H1 (cell line): ENCODE results near the gene POLR1C. TPM values are rescaled to one million over a fixed set of nuclear protein-coding genes. Genes with fewer than 3 reads are reported as not detected.

Experiments used
- CTCF ChIA-PET: fragments of 300-600 bp; sonication (Branson Sonifier 250); formaldehyde crosslinking; loops from one replicate; lab custom pipeline; 2021; ENCODE audit not compliant: partially characterized antibody; lab: Charles Lee
- POLR2A ChIA-PET: fragments of 300-600 bp; sonication (Branson Sonifier 250); formaldehyde crosslinking; loops from one replicate; lab custom pipeline; 2021; ENCODE audit warnings: inconsistent platforms; ENCODE audit not compliant: partially characterized antibody; lab: Charles Lee
- DNase-seq, 2 experiments: peaks; one replicate each; pipeline versions ENCODE4 v3.0.0 to v3.0.0-alpha.2; 2010 to 2022; ENCODE audit warnings: low spot score in 2 of 2, low read depth in 1 of 2, mixed read lengths in 1 of 2
- FAIRE-seq: peaks from 2 replicates; lab custom pipeline; 2011; peaks lifted over from hg19 to GRCh38; lab: Jason Lieb, UNC
- H2AFZ ChIP-seq: 2 replicates; pipeline ENCODE4 v1.8.1; 2012; ENCODE audit warnings: low read length, inconsistent platforms
- H2AK5ac ChIP-seq: 2 replicates; pipeline ENCODE4 v1.6.1; 2013; ENCODE audit warnings: low read depth, low read length
- H2BK120ac ChIP-seq: replicated peaks from 2 replicates; pipeline ENCODE3; 2013; ENCODE audit warnings: low read depth, low read length, inconsistent platforms
- H2BK12ac ChIP-seq: 2 replicates; pipeline ENCODE4 v1.6.1; 2013; ENCODE audit warnings: low read depth, low read length
- H2BK15ac ChIP-seq: 2 replicates; pipeline ENCODE4 v1.6.1; 2013; ENCODE audit warnings: low read length
- H2BK20ac ChIP-seq: 2 replicates; pipeline ENCODE4 v1.6.1; 2013; ENCODE audit warnings: low read length
- H2BK5ac ChIP-seq: 2 replicates; pipeline ENCODE4 v1.6.1; 2013; ENCODE audit warnings: low read depth, low read length
- H3K14ac ChIP-seq: 2 replicates; pipeline ENCODE4 v1.6.1; 2013; ENCODE audit warnings: inconsistent platforms; ENCODE audit not compliant: insufficient read length
- H3K18ac ChIP-seq: 2 replicates; pipeline ENCODE4 v1.6.1; 2013; ENCODE audit warnings: low read length; ENCODE audit errors: extremely low read depth
- H3K23ac ChIP-seq: 2 replicates; pipeline ENCODE4 v1.6.1; 2013; ENCODE audit warnings: inconsistent platforms; ENCODE audit not compliant: insufficient read length
- H3K23me2 ChIP-seq: 2 replicates; pipeline ENCODE4 v1.6.1; 2013; ENCODE audit warnings: low read depth, low read length
- H3K27ac ChIP-seq: 2 replicates; pipeline ENCODE4 v1.6.1; 2011; ENCODE audit warnings: low read depth, low read length, inconsistent platforms
- H3K27me3 ChIP-seq, 4 experiments: replicated peaks in 1 of 4; 1 replicate in 1 of 4; 2 replicates in 3 of 4; pipeline versions ENCODE4 v1.6.1 to v1.8.1; 2011 to 2013; ENCODE audit warnings: low read length in 3 of 4, mild to moderate bottlenecking in 3 of 4, inconsistent platforms in 2 of 4, mixed read lengths in 2 of 4, moderate library complexity in 1 of 4; ENCODE audit not compliant: control insufficient read depth in 3 of 4, insufficient read depth in 3 of 4; ENCODE audit errors: extremely low read depth in 1 of 4
- H3K36me3 ChIP-seq, 4 experiments: 2 replicates each; pipeline versions ENCODE4 v1.6.1 to v1.8.1; 2011 to 2013; ENCODE audit warnings: mild to moderate bottlenecking in 4 of 4, low read length in 3 of 4, moderate library complexity in 2 of 4, control low read depth in 1 of 4, inconsistent platforms in 1 of 4; ENCODE audit not compliant: insufficient read depth in 4 of 4, control insufficient read depth in 2 of 4
- H3K4ac ChIP-seq: replicated peaks from 2 replicates; pipeline ENCODE3; 2013; ENCODE audit warnings: low read length, low read depth, mixed read lengths, inconsistent platforms; ENCODE audit not compliant: insufficient read length
- H3K4me1 ChIP-seq, 4 experiments: replicated peaks in 1 of 4; 1 replicate in 1 of 4; 2 replicates in 3 of 4; pipeline versions ENCODE4 v1.6.1 to v1.8.1; 2011 to 2013; ENCODE audit warnings: low read length in 3 of 4, inconsistent platforms in 2 of 4, mixed read lengths in 1 of 4; ENCODE audit not compliant: insufficient read depth in 4 of 4, control insufficient read depth in 3 of 4
- H3K4me2 ChIP-seq, 2 experiments: 2 replicates each; pipeline versions ENCODE4 v1.6.1 to v1.8.1; 2011 to 2013; ENCODE audit warnings: low read depth in 2 of 2, low read length in 2 of 2, control low read depth in 1 of 2, inconsistent platforms in 1 of 2, mild to moderate bottlenecking in 1 of 2; ENCODE audit not compliant: insufficient read depth in 1 of 2
- H3K4me3 ChIP-seq, 4 experiments: fragments of 200-600, 300-600 bp in 1 of 4; sonication (generic), shearing (Covaris generic), sonication (Bioruptor Twin) in 1 of 4; 2 replicates each; pipeline versions ENCODE4 v1.5.1 to v1.8.1; 2011 to 2016; ENCODE audit warnings: low read length in 4 of 4, low read depth in 3 of 4, control low read depth in 2 of 4, inconsistent platforms in 2 of 4, mild to moderate bottlenecking in 2 of 4, mixed read lengths in 1 of 4, moderate library complexity in 1 of 4; ENCODE audit not compliant: insufficient read depth in 2 of 4; ENCODE audit errors: extremely low read depth in 1 of 4
- H3K56ac ChIP-seq: replicated peaks from 2 replicates; pipeline ENCODE3; 2013; ENCODE audit warnings: low read depth, mild to moderate bottlenecking, mixed read lengths, low read length, inconsistent platforms; ENCODE audit not compliant: insufficient read length
- H3K79me1 ChIP-seq: 2 replicates; pipeline ENCODE4 v1.6.1; 2013; ENCODE audit warnings: low read depth, low read length, control low read depth
- H3K79me2 ChIP-seq, 2 experiments: 2 replicates each; pipeline versions ENCODE4 v1.6.1 to v1.8.1; 2012 to 2013; ENCODE audit warnings: low read length in 2 of 2, mild to moderate bottlenecking in 2 of 2, inconsistent platforms in 1 of 2; ENCODE audit not compliant: insufficient read depth in 2 of 2, control insufficient read depth in 1 of 2
- H3K9ac ChIP-seq, 4 experiments: replicated peaks in 1 of 4; 1 replicate in 1 of 4; 2 replicates in 3 of 4; pipeline versions ENCODE4 v1.6.1 to v1.8.1; 2011 to 2013; ENCODE audit warnings: low read depth in 3 of 4, low read length in 3 of 4, control low read depth in 2 of 4, mild to moderate bottlenecking in 2 of 4, moderate library complexity in 2 of 4, inconsistent platforms in 1 of 4; ENCODE audit errors: extremely low read depth in 1 of 4
- H3K9me3 ChIP-seq, 2 experiments: 2 replicates each; pipeline versions ENCODE4 v1.6.1 to v1.8.1; 2012 to 2013; ENCODE audit warnings: mild to moderate bottlenecking in 2 of 2, moderate library complexity in 2 of 2, control low read depth in 1 of 2, inconsistent platforms in 1 of 2, low read depth in 1 of 2, low read length in 1 of 2, mixed read lengths in 1 of 2; ENCODE audit not compliant: insufficient read depth in 2 of 2
- H4K20me1 ChIP-seq, 2 experiments: replicated peaks in 1 of 2; 2 replicates each; pipeline versions ENCODE3 to v1.8.1; 2011 to 2013; ENCODE audit warnings: inconsistent platforms in 2 of 2, low read length in 2 of 2, mild to moderate bottlenecking in 1 of 2; ENCODE audit not compliant: insufficient read depth in 2 of 2, control insufficient read depth in 1 of 2
- H4K5ac ChIP-seq: 2 replicates; pipeline ENCODE4 v1.6.1; 2013; ENCODE audit warnings: low read length, low read depth, mixed read lengths, inconsistent platforms; ENCODE audit not compliant: insufficient read length
- H4K8ac ChIP-seq: 2 replicates; pipeline ENCODE4 v1.8.0; 2013; ENCODE audit warnings: mild to moderate bottlenecking, moderate library complexity, low read length, inconsistent platforms; ENCODE audit not compliant: insufficient read depth; ENCODE audit errors: extremely low read depth
- H4K91ac ChIP-seq: replicated peaks from 2 replicates; pipeline ENCODE3; 2013; ENCODE audit warnings: low read length, mixed read lengths, inconsistent platforms; ENCODE audit not compliant: insufficient read length
- CBX5 ChIP-seq: fragments of 300-800, 300-1000 bp; sonication (generic); IDR thresholded peaks from 2 replicates; pipeline ENCODE4 v1.7.1; 2016; ENCODE audit warnings: antibody characterized with exemption, low read length, low read depth
- CEBPB ChIP-seq: IDR thresholded peaks from 2 replicates; pipeline ENCODE4 v1.6.1; 2012; ENCODE audit warnings: low read depth, low read length
- NANOG ChIP-seq: IDR thresholded peaks from 2 replicates; pipeline ENCODE4 v1.6.1; 2011; ENCODE audit warnings: low read length, low read depth, mild to moderate bottlenecking, inconsistent platforms; ENCODE audit not compliant: insufficient read depth, poor library complexity, severe bottlenecking
- POLR2AphosphoS5 ChIP-seq: IDR thresholded peaks from 2 replicates; pipeline ENCODE4 v1.6.1; 2011; ENCODE audit warnings: low read depth, low read length
- TAF1 ChIP-seq: IDR thresholded peaks from 2 replicates; pipeline ENCODE4 v1.6.1; 2011; ENCODE audit warnings: mild to moderate bottlenecking, low read depth, low read length
- USF2 ChIP-seq: IDR thresholded peaks from 2 replicates; pipeline ENCODE4 v1.6.1; 2011; ENCODE audit warnings: low read length, improper control_type of control experiment
- WGBS, 2 experiments: shearing (Covaris generic) in 1 of 2; methylation state at CpG; one replicate each; pipeline versions ENCODE4 v1.1.6 to v1.1.7; 2013 to 2015; ENCODE audit warnings: low lambda C conversion rate in 2 of 2, mixed read lengths in 2 of 2, inconsistent platforms in 1 of 2, low coverage in 1 of 2, missing lambda C conversion rate in 1 of 2; ENCODE audit not compliant: insufficient replicate concordance in 2 of 2, insufficient coverage in 1 of 2, insufficient read length in 1 of 2; ENCODE audit errors: extremely low coverage in 1 of 2, missing lambda C conversion rate in 1 of 2; 5-methylcytosine and 5-hydroxymethylcytosine counted together
- polyA plus RNA-seq, 7 experiments: library from polyadenylated mRNA; depleted of rRNA in 3 of 7; stranded (reverse) in 5 of 7; unstranded in 2 of 7; fragments of >200 nt in 5 of 7; fragments of 200-250 nt in 2 of 7; gene quantifications; 1 replicate in 5 of 7; 2 replicates in 1 of 7; 4 replicates in 1 of 7; pipeline versions ENCODE4 v1.2.1 to v1.2.3, GENCODE V29; 2011 to 2013; ENCODE audit warnings: missing spikeins in 2 of 7, mixed read lengths in 2 of 7
- total RNA-seq: library from RNA; stranded (reverse); fragmentation: NEBNext Ultra II Directional; extraction: Animal tissue kit (Norgen Biotek cat#: 25700); gene quantifications from 2 replicates; pipeline ENCODE4 v1.2.1, GENCODE V29; 2021

The POLR1C gene
- total and polyA plus RNA-seq, 2 of the 8 experiments (the other 6 are each of a cell fraction or from before 2014, with no cell fraction given) = 42.9 to 49.6 TPM

- H3K9me3 ChIP-seq = no peaks in the 10 kb centered on the region
- H3K18ac ChIP-seq = no peak overlapping the region
- no peak overlapping the region for H3K4me3 ChIP-seq
- no peak overlapping the region for H3K4me2 ChIP-seq
- DNase-seq = no peak
- no peak overlapping the region for H3K14ac ChIP-seq
- no peak overlapping the region for H3K4ac ChIP-seq
- no peak overlapping the region for H3K27ac ChIP-seq
- H3K36me3 ChIP-seq = peaks cover 19 to 50% (median 40%) of the 10 kb centered on the region in 4 experiments; a peak in 7 of 8 replicates
- ChIA-PET POLR2A (interaction anchor here (0.8 to 12.6 kb wide), 5 partner anchors 9 to 254 kb away, joined by 3 to 147 read pairs (median 3); partner anchors contain the start of genes LRRC73, POLR1C and YIPF3), CTCF (interaction anchor here (0.7 to 31.7 kb wide), 8 partner anchors 9 to 193 kb away, joined by 3 to 536 read pairs (median 3); partner anchors contain the start of genes CRIP3, DLK2, LRRC73 and TJAP1)
- no peaks in the 10 kb centered on the region for H3K79me2 ChIP-seq
- H2BK120ac ChIP-seq = no peak overlapping the region
- no peak overlapping the region for H2BK12ac ChIP-seq
- H3K4me1 ChIP-seq = peaks cover 0 to 5% (median 4%) of the 10 kb centered on the region in 4 experiments; a peak in 5 of 7 replicates
- no peak overlapping the region for H2AFZ ChIP-seq
- no peak overlapping the region for H4K5ac ChIP-seq
- H2BK20ac ChIP-seq = no peak overlapping the region
- no peak overlapping the region for H3K23ac ChIP-seq
- no peak overlapping the region for H4K91ac ChIP-seq
- peaks cover 0 to 6% of the 10 kb centered on the region in 2 experiments for H4K20me1 ChIP-seq
- H2AK5ac ChIP-seq = no peak overlapping the region
- no peak for FAIRE-seq
- H3K27me3 ChIP-seq = no peaks in the 10 kb centered on the region
- 86% methylated on average over 3 of the region's 3 CpGs; no CpG with 5 or more reads in 1 of the 2 experiments for WGBS, 2 experiments
- no peak overlapping the region for H2BK15ac ChIP-seq
- TF ChIP-seq NANOG (no peak), USF2 (no peak), CEBPB (no peak), CBX5 (no peak), TAF1 (no peak), POLR2AphosphoS5 (no peak)
- H3K79me1 ChIP-seq = no peaks in the 10 kb centered on the region
- H4K8ac ChIP-seq = no peak overlapping the region
- no peak overlapping the region for H2BK5ac ChIP-seq
- no peaks in the 10 kb centered on the region for H3K23me2 ChIP-seq
- H3K56ac ChIP-seq = no peak overlapping the region
- no peak overlapping the region for H3K9ac ChIP-seq
Measured at GRCh38 chr6:43500921-43501320, 16.0 kb upstream of the POLR1C start.
